AG04449 (cell line): ENCODE measurements around the gene ARHGAP26.

ENCODE experiments used
- CTCF ChIA-PET: fragments of 350-600 bp; formaldehyde crosslinking; extraction: SDS; loops from one replicate; lab custom pipeline; 2021; ENCODE audit warnings: antibody characterized with exemption; lab: Yijun Ruan, JAX
- POLR2A ChIA-PET: fragments of 400-600, 350-600 bp; formaldehyde crosslinking; extraction: SDS; loops from one replicate; lab custom pipeline; 2020; ENCODE audit warnings: antibody characterized with exemption, inconsistent platforms; lab: Yijun Ruan, JAX
- DNase-seq: peaks from one replicate; pipeline ENCODE4 v3.0.0-alpha.2; 2010; ENCODE audit warnings: low read depth, low spot score
- H3K4me3 ChIP-seq: 2 replicates; pipeline ENCODE4 v1.5.1; 2011; ENCODE audit warnings: low read depth, mild to moderate bottlenecking, control low read depth, low read length
- CTCF ChIP-seq: IDR thresholded peaks from one replicate; pipeline ENCODE4 v1.5.1; 2011; ENCODE audit warnings: mild to moderate bottlenecking, moderate library complexity, low read length, control low read depth, inconsistent platforms; ENCODE audit not compliant: insufficient read depth; ENCODE audit errors: missing control alignments

The ARHGAP26 gene

DNA sequence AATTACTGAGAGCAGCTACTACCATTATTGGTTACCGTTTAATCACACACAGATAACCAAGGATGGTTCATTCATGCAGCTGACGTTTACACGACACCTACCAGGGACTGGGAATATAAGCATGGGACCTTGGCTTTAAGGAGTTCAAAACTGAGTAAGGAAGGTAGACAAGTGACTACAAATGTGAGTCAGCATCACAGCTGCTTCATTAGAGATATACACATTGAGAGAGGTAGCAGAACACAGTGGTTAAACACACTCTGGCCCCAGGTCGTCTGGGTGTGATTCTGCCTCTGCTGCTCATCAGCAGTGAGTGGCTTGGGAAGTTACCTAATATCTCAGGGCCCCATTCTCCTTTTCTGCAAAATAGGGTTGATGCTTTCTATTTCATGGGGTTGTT, 364.7 kb downstream of the ARHGAP26 start:
- ChIA-PET CTCF (no interaction called here), POLR2A (no interaction called here)
- TF ChIP-seq CTCF, result no peak
- no peak overlapping the region for H3K4me3 ChIP-seq
- no peak for DNase-seq

- CTCF ChIA-PET, result interaction anchor here (1.4 kb wide), 1 partner anchor 11 kb away, joined by 3 read pairs; no protein-coding TSS in a partner anchor
- no peak overlapping the region for H3K4me3 ChIP-seq
- TF ChIP-seq CTCF, result no peak
- POLR2A ChIA-PET, result interaction anchor here (1.1 kb wide), 1 partner anchor 268 kb away, joined by 4 read pairs; no protein-coding TSS in a partner anchor
- no peak for DNase-seq
These were observed 365.8 kb downstream of the ARHGAP26 start for GRCh38 chr5:143135832-143136551.

DNA sequence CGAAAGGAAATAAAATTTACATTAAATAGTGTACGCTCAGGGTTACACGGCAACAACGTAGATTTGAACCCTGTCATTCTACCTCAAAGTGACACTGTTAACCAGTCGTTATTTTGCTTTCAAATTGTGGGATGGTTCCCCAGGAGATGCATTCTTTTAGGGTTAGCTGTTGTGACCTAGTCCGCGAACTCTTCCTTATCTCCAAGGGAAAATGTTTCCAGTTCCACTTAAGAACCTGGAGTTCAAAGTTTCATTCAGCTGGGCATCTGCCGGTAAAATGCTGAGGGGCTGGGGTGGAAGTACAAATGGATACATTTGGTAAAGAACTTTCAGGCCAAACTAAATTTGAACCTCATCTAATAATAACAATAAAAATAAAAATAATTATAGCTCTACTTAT, 368.7 kb downstream of the ARHGAP26 start:
- no peak for TF ChIP-seq CTCF
- H3K4me3 ChIP-seq, result no peak overlapping the region
- CTCF ChIA-PET, result no interaction called here
- POLR2A ChIA-PET, result no interaction called here
- no peak for DNase-seq

DNA sequence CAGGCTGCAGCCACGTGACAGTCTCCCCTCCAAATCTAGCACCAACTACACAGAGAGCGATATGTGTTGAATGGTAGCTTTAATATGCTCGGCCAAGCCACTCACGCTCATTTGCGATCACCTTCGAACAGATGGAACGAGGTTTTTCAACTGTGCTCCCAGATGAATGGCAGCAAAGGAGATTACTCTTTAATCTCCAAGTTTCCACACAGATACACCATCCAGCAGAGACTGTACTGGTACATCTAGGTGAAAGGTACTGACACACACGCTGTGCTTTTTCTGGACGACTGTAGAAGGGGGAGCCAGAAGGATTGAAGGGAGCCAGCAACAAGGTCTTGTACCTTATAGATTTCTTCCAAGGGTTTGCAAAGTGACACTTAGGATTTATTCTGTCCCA, 369.4 kb downstream of the ARHGAP26 start:
- CTCF ChIA-PET, result interaction anchor here (1.2 to 1.4 kb wide), 2 partner anchors 8 to 14 kb away, joined by 3 to 4 read pairs; no protein-coding TSS in a partner anchor

GRCh38 chr5:143140492-143141203, 370.5 kb downstream of the ARHGAP26 start:
- POLR2A ChIA-PET, result no interaction called here
- DNase-seq, result no peak
- H3K4me3 ChIP-seq, result no peak overlapping the region
- CTCF ChIA-PET, result interaction anchor here (1.2 to 1.4 kb wide), 2 partner anchors 9 to 15 kb away, joined by 3 to 4 read pairs; no protein-coding TSS in a partner anchor
- TF ChIP-seq CTCF, result no peak

More for the DNA sequence above, 369.4 kb downstream of the ARHGAP26 start:
- no peak for DNase-seq
- no peak for TF ChIP-seq CTCF
- H3K4me3 ChIP-seq, result no peak overlapping the region
- POLR2A ChIA-PET, result no interaction called here

DNA sequence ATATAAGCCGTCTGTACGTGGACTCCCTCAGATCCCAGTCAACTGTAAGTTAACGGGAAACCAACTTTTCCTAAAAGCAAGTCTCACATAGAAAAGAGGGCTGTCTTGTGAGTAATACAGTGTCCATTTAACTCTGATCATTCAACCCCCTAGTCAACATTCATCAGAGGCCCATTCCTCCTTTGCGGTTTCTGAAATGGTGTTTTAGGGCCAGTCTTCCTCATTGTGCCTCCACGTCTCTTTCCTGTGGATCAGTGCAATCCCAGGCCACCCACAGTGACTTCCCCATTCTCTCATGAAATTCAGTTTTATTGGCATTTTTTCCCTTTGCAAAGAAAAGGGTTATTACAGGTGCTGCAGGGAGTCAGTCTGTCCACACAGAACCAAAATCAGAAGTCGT, 371.5 kb downstream of the ARHGAP26 start:
- POLR2A ChIA-PET, result no interaction called here
- DNase-seq, result no peak

More for the DNA sequence above, 371.5 kb downstream of the ARHGAP26 start:
- TF ChIP-seq CTCF, result no peak
- CTCF ChIA-PET, result no interaction called here
- H3K4me3 ChIP-seq, result no peak overlapping the region
